Stimulated activated CD8-positive, alpha-beta memory T cell treated with anti-CD3 and anti-CD28 coated beads, Interleukin-4, amount 100 ng/mL, for 1 hour (primary cell): ENCODE measurements around the gene C6orf89.

Experiments used
- DNase-seq, 2 donors: peaks; one replicate each; pipeline ENCODE4 v3.0.0-alpha.2; 2020; ENCODE audit warnings: low read depth in 2 of 2, low spot score in 1 of 2

C6orf89 gene

DNA sequence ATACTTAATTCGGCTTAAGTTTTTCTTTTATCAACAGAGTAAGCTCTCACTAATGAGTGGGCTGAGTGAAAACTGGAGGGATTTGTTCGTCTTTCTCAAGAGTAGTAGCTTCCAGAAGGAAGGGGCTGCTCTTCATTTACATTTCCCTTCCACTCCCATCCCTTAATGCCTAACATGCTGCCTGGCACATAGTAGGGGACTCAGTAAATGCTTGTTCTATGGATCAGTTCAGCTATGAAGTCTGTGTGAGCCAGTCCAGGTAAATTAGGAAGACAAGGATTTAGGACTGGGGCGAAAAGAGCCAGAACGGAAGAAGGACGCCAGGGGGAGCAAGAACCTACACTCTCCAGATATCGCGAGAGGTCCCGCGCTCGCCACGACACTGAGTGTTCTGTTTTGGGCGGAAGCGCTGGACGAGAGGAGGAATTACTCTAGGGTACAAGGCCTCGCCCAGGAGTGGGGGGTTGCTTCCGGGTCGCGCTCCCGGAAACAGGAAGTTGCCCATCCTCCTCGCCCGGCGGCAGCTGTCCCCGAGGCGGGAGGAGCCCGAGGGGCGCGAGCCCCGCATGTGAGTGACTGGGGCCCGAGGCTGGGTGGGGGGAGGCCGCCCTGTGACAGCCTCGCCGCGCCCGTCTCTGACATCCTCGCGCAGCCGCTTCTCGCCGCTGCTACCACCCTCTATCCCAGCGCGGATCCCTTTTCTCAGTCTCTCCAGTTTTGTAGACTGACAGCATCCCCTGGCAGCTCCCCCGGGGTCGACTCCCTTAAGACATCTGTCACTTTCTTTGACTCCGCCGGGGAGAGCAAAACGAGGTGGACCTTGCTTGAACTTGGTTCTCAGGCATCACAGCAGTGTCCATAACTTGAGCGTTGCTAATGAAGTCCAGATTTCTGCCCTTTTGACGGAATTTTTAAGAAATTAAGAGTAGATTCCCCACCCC lies at the start of gene C6orf89:
TSS of gene C6orf89 (plus strand) at position 492 of the 941 bp plus-strand sequence. CDS start 13,493 bp downstream, outside the sequence.
- peak; percentile 94 for DNase-seq

DNA sequence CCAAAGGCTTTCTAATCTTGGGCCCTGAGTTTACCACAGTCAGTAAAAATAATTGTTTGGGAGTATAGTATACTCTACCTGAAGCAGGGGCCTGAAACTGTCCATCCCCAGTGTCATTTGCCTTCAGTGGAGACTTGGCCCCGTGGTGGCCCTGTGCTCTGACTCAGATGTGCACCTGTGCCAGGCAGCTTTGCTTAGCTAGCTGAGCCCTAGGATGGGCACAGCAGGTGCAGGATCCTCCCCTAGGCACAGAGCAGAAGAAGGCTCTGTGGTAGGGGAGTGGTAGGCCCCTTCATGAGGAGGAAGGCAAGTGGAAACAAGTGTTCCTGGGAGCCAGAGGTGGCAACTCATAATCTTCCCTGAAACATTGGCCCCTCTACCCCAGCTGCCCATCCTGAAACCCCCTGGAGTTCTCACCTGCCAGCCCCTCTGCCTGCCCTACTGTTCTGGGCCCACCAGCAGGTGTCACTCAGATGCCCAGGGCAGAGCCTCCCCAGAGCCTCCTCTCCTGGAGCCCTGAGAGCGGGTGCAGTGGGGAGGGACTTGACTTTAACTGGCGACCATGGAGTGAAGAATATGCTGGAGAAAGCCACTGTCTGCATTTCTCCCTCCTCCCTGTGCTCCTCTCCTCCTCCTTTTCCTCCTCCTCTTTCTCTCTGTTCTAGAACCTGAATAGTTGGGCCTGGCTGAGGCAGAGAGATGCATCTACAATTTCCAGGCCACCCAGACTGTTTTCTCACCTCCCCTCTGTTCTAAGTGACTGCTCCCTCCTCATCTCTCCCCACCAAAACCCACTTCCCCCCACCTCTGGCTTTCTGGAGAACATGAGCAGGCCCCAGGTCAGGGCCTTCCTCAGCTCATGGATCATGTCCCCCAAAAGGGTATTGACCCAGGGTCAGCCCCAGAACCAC lies 49.4 kb upstream of the C6orf89 start:
- DNase-seq = no peak

DNA sequence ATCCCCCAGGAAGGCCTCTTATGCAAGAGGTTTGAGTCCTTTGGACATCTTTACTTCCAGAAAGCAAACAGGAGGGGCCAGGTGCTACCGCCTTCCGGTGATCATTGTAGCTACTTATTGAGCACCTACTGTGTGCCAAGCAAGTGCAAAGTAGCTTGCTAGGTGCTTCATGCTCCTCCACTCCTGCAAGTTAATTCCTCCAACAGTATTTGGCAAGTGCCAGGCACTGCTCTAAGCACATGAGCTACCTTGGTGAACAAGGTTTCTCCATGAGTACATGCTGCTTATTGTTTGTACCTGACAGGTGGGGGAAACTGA lies 48.8 kb upstream of the C6orf89 start:
- DNase-seq = no peak

GRCh38 chr6:36837686-36838085 lies 48.1 kb upstream of the C6orf89 start:
- DNase-seq = no peak

DNA sequence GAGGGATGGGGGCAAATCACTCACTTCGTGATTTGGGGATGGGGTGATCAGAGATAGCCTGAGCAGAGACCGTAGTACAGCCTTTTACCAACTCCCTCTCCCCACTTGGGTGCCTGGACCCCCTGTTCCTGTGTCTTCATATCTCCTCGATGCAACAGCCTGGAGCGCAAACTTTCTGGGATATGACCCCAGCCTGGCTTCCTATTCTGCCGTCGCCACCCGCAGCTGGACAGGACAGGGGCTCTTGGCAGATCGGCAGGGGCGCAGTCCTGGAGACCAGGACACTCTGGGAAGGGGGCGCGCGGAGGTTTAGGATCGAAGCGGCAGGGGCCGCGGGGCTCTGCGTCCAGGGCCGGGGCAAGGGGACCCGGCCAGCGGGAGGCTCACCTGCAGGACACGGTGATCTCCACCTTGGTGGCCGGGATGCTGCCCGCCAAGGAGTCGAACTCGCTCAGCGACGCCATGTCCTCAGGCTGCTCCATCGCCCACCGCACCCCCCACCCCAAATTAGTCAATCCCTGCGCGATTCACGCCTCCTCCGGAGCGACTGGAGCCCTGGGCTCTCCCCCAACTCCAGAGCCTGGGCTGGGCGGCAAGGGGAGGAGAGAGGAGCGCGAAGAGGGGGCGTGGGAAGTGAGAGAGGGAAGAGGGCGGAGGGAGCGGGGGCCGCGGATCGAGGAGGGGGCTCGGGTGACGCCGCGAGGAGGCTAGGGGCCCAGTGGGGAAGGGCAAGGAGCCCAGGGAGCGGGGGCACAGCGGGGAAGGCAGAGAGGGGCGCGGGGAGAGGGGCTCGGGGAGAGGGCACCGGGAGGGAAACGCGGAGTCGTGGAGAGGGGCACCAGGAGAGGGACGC lies 46.6 kb upstream of the C6orf89 start, which contains the start of gene CPNE5:
TSS of gene CPNE5 (minus strand) at position 549 of the 853 bp plus-strand sequence. CDS start at position 482, 67 bp downstream.
- DNase-seq = no peak

GRCh38 chr6:36839749-36840431 lies 45.9 kb upstream of the C6orf89 start:
- DNase-seq = peak in 1 of 2 donors; percentile 1

DNA sequence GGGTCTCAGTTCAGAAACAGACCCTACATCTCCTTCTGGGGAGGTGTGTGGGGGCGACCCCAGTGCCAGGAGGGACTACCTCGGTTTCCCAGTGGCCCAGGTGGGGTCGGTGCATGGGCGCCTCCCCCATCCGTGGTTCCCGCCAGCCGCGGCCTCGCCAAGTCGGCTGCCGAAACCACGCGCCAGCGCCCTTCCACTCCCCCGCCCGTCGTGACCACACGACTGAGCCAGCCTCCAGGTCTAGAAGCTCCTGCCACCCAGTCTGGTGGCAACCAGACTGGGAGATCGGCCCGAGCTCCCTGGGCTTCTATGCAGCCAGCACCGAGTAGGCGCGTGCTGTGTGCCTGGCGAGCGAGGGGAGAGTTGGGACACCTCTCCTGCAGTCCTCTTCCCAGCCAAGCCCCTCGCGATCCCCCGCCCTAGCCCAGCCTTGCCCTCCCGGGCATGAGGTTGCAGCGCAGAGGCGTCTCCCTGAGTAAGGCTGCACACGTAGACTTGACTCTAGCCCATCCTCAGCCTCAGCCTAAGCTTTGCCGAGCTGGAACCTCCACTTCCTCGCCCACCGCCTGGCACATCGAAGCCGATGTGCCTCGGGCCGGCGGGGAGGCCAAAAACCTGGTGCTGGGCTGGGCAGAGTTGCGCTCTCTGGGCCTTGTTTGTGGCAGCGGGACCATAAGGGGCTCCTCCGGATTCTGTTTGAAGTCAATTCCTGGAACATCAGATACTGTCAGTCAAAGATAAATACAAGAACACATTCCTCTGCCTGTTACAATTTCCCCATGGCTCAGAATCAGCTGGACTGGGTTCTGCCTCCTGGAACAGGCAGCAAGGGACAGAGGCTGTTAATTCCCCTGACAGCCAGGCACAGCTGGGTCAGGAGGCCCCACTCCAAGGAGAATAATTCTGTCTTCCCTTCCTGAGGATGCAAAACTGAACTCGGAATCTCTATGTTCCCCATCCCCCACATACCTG lies 45.0 kb upstream of the C6orf89 start:
- no peak for DNase-seq

- no peak for DNase-seq
These were observed 44.0 kb upstream of the C6orf89 start for GRCh38 chr6:36841756-36842155.

DNA sequence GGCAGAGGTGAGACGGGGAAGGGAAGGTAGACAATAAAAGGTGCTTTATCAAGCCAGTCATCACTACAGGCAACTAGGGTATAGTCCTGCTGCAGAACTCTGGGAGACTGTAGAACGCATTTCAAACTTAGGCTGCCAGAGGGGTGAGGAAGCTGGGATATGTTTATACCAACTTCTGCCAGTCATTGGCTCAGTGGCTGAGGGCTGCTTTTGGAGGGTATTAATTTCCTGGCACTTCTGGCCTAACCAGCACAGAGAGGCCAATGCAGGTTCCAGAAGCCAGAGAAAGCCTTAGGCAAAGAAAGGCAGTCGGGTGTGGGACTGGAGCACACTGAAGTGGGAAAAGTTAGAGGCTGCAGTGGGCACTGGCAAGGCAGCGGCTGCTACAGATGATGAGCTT lies 42.6 kb upstream of the C6orf89 start:
- no peak for DNase-seq

GRCh38 chr6:36844232-36845170 lies 41.3 kb upstream of the C6orf89 start:
- DNase-seq = no peak

DNA sequence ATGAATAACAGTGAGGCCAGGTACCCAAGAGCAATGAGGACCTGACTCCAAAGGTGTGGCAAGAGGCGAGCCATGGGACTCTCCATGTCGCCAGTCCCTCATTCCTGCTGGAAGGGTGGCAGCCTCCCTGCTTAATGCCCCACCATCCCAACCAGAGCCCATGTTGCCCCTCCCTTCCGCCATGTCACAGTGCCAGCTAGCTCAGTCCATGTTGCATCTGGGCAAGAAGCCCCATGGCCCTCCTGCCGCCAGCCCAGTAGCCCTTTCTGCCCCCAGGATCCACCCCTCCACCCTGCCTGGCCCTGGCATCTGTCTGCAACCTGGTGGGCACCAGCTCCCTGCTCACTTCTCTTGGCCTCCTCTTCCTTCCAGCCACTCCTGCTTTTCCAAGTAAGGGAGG lies 40.5 kb upstream of the C6orf89 start:
- DNase-seq = no peak

DNA sequence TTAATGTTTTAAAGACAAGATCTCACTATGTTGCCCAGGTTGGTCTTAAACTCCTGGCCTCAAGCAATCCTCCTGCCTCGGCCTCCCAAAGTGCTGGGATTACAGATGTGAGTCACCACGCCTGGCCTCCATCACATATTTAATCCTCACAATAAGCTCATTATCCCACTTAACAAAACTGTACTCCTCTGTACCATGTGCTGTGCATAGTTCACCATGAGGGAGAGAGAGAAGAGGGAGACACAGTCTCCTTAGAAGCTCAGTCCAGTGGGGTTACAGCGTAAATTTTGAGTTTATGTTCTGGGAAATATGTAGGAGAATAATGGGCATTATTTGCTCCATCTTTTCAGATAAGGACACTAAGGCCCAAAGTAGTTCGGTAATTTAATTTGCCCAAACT lies 38.6 kb upstream of the C6orf89 start:
- DNase-seq = no peak

- no peak for DNase-seq
These were observed 37.8 kb upstream of the C6orf89 start for GRCh38 chr6:36847991-36848390.

DNA sequence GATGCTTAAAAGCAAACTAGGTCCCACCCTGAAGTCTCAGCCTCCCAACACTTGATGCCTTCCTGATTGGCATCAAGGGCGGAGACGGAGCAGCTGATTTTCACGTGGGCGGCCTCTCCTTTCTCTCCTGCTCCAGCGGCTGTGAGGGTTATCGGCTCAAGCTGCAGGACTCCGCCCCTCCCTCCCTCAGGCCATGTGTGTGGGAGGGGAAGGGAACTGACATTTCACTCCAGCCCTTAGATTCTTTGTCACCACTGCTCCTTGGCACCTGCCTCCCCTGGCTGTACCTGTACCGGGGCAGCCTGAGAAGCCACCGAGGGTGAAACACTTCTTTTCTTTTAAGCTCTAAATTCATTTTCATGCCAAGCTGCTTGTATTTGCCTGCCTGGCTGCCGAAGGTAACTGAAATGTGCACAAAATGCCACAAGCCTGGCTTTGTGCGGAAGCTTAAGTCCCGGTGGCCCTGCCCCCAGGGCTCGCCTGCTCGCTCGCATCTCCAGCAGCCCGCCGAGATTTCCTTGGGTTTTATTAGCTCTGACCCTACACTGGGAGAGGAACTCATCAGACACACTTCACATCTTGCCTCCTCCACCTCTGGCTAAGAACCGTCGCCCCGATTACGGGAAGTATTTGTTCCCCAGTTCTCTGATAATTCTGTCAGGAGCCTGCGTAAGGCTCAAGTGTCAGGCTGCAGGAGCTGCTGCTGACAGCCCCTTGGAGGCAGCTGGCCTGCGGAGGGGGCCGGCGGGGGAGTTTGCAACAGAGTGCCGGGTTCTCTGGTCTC lies 36.9 kb upstream of the C6orf89 start:
- DNase-seq = no peak

- no peak for DNase-seq
These were observed 35.7 kb upstream of the C6orf89 start for GRCh38 chr6:36850021-36850420.

- DNase-seq = no peak
These were observed 34.6 kb upstream of the C6orf89 start for GRCh38 chr6:36851149-36851614.

DNA sequence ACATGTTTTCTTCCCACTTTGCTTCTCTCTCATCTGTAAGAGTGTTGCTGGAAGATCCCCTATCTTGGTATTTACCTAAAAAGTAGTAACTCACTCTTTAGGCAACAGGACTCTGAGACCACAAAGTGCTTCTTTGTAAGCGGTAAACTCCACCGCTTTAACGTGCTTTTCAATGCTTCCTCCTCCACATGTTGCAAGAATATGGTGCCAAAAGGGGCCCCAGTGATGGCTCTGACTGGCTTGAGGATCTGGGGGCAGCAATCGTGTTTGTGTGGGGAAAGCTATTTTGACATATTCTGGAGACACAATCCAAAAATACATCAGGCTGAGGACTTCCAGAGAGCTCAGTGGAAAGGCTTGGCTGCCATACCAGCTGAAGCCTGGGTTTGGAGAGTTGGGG lies 34.1 kb upstream of the C6orf89 start:
- no peak for DNase-seq
